ENCODE measurements around the gene HYAL2.

- TF ChIP-seq CTCF (IDR thresholded peaks at IDR 0.05; ENCODE audit: borderline replicate concordance, extremely low read depth, low read length, poor library complexity, severe bottlenecking) (no peak), EZH2 (IDR thresholded peaks at IDR 0.05; ENCODE audit: borderline replicate concordance, low read depth, low read length, severe bottlenecking) (no peak)
Observed at GRCh38 chr3:50279255-50280016, 43.1 kb downstream of the HYAL2 start.
